ENCODE measurements around the gene FHOD3.

DNA sequence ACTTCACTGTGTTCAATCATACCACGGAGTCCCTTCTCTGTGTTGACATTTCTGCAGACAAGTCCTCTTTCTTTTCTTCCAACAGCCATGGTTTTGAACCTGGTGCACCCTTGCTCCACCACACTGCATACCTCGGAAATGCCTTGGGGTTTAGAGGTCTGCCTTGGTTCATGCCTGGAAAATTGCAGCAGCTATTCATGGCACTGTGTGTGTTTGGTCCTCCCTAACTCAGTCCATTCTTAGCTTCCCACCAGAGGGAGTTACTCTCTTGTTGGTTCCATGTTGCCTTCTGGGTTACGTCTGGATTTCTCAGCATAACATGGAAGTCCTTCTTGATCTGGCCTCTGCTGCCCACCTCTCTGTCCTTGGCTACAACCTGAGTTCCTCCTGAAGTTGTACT is 206.0 kb downstream of the FHOD3 start:
- no peak for TF ChIP-seq POLR2AphosphoS5 (IDR thresholded peaks at IDR 0.05; ENCODE audit: low read depth, low read length)
- TF ChIP-seq TAF1 (IDR thresholded peaks at IDR 0.05; ENCODE audit: borderline replicate concordance, insufficient read depth, low read length), result no peak
- TF ChIP-seq, protein P1, sequence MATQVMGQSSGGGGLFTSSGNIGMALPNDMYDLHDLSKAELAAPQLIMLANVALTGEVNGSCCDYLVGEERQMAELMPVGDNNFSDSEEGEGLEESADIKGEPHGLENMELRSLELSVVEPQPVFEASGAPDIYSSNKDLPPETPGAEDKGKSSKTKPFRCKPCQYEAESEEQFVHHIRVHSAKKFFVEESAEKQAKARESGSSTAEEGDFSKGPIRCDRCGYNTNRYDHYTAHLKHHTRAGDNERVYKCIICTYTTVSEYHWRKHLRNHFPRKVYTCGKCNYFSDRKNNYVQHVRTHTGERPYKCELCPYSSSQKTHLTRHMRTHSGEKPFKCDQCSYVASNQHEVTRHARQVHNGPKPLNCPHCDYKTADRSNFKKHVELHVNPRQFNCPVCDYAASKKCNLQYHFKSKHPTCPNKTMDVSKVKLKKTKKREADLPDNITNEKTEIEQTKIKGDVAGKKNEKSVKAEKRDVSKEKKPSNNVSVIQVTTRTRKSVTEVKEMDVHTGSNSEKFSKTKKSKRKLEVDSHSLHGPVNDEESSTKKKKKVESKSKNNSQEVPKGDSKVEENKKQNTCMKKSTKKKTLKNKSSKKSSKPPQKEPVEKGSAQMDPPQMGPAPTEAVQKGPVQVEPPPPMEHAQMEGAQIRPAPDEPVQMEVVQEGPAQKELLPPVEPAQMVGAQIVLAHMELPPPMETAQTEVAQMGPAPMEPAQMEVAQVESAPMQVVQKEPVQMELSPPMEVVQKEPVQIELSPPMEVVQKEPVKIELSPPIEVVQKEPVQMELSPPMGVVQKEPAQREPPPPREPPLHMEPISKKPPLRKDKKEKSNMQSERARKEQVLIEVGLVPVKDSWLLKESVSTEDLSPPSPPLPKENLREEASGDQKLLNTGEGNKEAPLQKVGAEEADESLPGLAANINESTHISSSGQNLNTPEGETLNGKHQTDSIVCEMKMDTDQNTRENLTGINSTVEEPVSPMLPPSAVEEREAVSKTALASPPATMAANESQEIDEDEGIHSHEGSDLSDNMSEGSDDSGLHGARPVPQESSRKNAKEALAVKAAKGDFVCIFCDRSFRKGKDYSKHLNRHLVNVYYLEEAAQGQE (IDR thresholded peaks at IDR 0.05; ENCODE audit: insufficient read depth in 1 of 2, low read depth in 2 of 2, low read length in 2 of 2), result no peak
- no peak for TF ChIP-seq SIN3A (IDR thresholded peaks at IDR 0.05; ENCODE audit: borderline replicate concordance, insufficient read depth, low read length)
- TF ChIP-seq FOXP2 (optimal IDR thresholded peaks at IDR 0.05; ENCODE audit: borderline replicate concordance, extremely low read depth, extremely low read length, insufficient read depth), result no peak

All from PFSK-1 (cell line).